Right lobe of liver (tissue), 6 donors: Measurements from ENCODE around the gene PLVAP. TPM values are rescaled to one million over a fixed set of nuclear protein-coding genes. Genes with fewer than 3 reads are reported as not detected.
A peak's percentile ranks its signal among the peaks of the same experiment; 100 is the strongest.

ENCODE experiments used
- ATAC-seq, 4 donors: fragments of 200-7000 bp; cut with Tn5 transposase; one replicate each; pipeline ENCODE4 v1.9.1; 2020; ENCODE audit warnings: mild to moderate bottlenecking in 4 of 4, moderate library complexity in 4 of 4
- DNase-seq, 3 donors: peaks; one replicate each; pipeline ENCODE4 v3.0.0-alpha.2; 2020
- H3K27ac ChIP-seq, 3 donors: fragments of 200-600 bp; one replicate each; pipeline ENCODE4 v1.8.0; 2022
- H3K27me3 ChIP-seq, 2 donors: fragments of 200-600 bp; one replicate each; pipeline ENCODE4 v1.8.0; 2022
- H3K36me3 ChIP-seq, 4 donors: fragments of 200-600 bp; sonication (generic) in 1 of 4; one replicate each; pipeline versions ENCODE4 v1.5.1 to v1.8.0; 2017 to 2022; ENCODE audit warnings: control low read depth in 1 of 4
- H3K4me1 ChIP-seq, 4 donors: fragments of 200-600 bp; sonication (generic) in 1 of 4; one replicate each; pipeline versions ENCODE4 v1.5.1 to v1.8.0; 2017 to 2022; ENCODE audit warnings: control low read depth in 1 of 4
- H3K4me3 ChIP-seq, 3 donors: fragments of 200-600 bp; one replicate each; pipeline ENCODE4 v1.8.0; 2022
- H3K9me3 ChIP-seq, 4 donors: fragments of 200-600 bp; sonication (generic) in 1 of 4; one replicate each; pipeline versions ENCODE4 v1.5.1 to v1.8.0; 2017 to 2022; ENCODE audit warnings: control low read depth in 1 of 4
- CTCF ChIP-seq, 4 donors: fragments of 200-600 bp in 3 of 4; fragments of 450-650 bp in 1 of 4; IDR thresholded peaks; one replicate each; pipeline versions ENCODE4 v1.5.1 to v1.8.0; 2016 to 2022; ENCODE audit warnings: antibody characterized with exemption in 4 of 4, mild to moderate bottlenecking in 2 of 4
- POLR2A ChIP-seq: fragments of 450-650 bp; IDR thresholded peaks from one replicate; pipeline ENCODE4 v1.6.1; 2017; ENCODE audit warnings: antibody characterized with exemption, mild to moderate bottlenecking
- WGBS: methylation state at CpG from one replicate; pipeline ENCODE4 v1.1.6; 2018; ENCODE audit warnings: low coverage, low lambda C conversion rate; ENCODE audit not compliant: insufficient coverage; ENCODE audit errors: missing lambda C conversion rate; 5-methylcytosine and 5-hydroxymethylcytosine counted together
- intact Hi-C, 2 donors: fragments of 100-400 bp; cut with DNase I; formaldehyde crosslinking; loops; one replicate each; pipeline versions ENCODE4 v1.11.2 to v1.14.1; 2022
- total RNA-seq, 6 experiments: library from RNA; depleted of rRNA in 2 of 6; stranded (reverse); fragments of >200 nt in 2 of 6; fragmentation: NEBNext Ultra II Directional in 3 of 6; extraction: Animal tissue kit (Norgen Biotek cat#: 25700) in 3 of 6; gene quantifications; one replicate each; pipeline versions ENCODE4 v1.1.0 to v1.2.4, GENCODE V29; 2016 to 2023
- donor health status: DM: no; HTN: yes; CAD: no.
- donor health status: DM: no; HTN: no; CAD: no.
- donor health status: DM: no; HTN: no; CAD: no.
- donor health status: DM: no; HTN: yes; CAD: no.
- donor health status: DM: no; HTN: yes; CAD: no.

The PLVAP gene
- total RNA-seq, 6 experiments from 2014 or later, result 0.78 to 16.6 (median 4.1) TPM

GRCh38 chr19:17420475-17420924 lies 43.4 kb upstream of the PLVAP start:
- H3K4me3 ChIP-seq, result peak overlapping the region; percentile 72 to 90 (median 80)
- H3K36me3 ChIP-seq, result no peaks in the 10 kb centered on the region
- DNase-seq (peak; percentile 59 to 66 (median 65)), ATAC-seq (peak; percentile 41 to 48 (median 43))
- no peaks in the 10 kb centered on the region for H3K27me3 ChIP-seq
- 4% methylated on average over 5 of the region's 25 CpGs for WGBS
- H3K4me1 ChIP-seq, result peaks cover 0 to 13% (median 0%) of the 10 kb centered on the region in 4 donors
- no peak for TF ChIP-seq POLR2A
- peak in 2 of 4 donors; percentile 13 to 25 for TF ChIP-seq CTCF (IDR thresholded peaks at IDR 0.05)
- no peaks in the 10 kb centered on the region for H3K9me3 ChIP-seq
- peak overlapping the region in 2 of 3 donors; percentile 65 to 70 for H3K27ac ChIP-seq
- intact Hi-C loops, result no loop called here

DNA sequence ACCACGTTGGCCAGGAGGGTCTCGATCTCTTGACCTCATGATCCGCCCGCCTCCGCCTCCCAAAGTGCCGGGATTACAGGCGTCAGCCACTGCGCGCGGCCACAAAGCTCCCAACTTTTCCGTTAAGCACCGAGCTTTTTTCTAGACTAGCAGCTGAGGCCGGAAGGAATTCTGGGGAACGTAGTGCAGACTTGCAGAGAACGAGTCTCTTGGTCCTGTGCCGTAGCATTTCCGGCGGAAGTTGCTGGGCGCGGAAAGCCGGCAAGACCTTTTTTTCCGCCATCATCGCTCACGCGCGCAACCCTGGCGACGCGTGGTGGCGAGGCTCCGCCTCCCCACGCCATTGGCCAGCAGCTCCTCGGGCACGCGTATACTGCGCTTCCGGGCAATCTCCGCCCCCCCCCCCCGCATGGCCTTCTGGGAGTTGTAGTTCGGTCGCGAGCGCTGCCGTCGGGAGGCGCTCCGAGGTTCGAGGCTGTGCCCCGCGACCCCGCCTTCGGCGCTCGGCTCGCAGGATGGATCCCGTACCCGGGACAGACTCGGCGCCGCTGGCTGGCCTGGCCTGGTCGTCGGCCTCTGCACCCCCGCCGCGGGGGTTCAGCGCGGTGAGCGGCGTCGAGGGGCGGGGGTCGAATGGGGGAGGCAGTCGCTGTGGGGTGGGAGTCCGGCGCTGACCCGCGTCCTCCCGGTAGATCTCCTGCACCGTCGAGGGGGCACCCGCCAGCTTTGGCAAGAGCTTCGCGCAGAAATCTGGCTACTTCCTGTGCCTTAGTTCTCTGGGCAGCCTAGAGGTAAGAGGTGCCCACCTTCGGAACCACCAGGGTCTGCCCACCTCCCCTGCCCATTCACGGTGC lies 42.7 kb upstream of the PLVAP start, which contains the start of gene MVB12A:
MVB12A (plus strand) TSS at position 427 of the 854 bp plus-strand sequence; CDS start at position 516, 89 bp downstream.
- Histone ChIP-seq H3K4me1 (peaks cover 0 to 13% (median 0%) of the 10 kb centered on the region in 4 donors), H3K36me3 (no peaks in the 10 kb centered on the region), H3K4me3 (peak within 1 kb of the TSS; percentile 72 to 90 (median 80)), H3K27me3 (no peaks in the 10 kb centered on the region), H3K27ac (peak within 1 kb of the TSS; percentile 57 to 70 (median 68)), H3K9me3 (no peaks in the 10 kb centered on the region)
- intact Hi-C loops, result no loop called here
- ATAC-seq, result peak; percentile 94 to 99 (median 96)
- DNase-seq, result peak; percentile 98 to 99 (median 98)
- TF ChIP-seq CTCF (IDR thresholded peaks at IDR 0.05) (no peak), POLR2A (peak; percentile 65)
- 0% methylated on average over 13 of the region's 85 CpGs for WGBS

GRCh38 chr19:17419154-17419620 lies 42.0 kb upstream of the PLVAP start:
- Histone ChIP-seq H3K27ac (peak overlapping the region; percentile 36 to 68 (median 56)), H3K4me1 (peaks cover 0 to 13% (median 0%) of the 10 kb centered on the region in 4 donors), H3K4me3 (peak overlapping the region; percentile 72 to 90 (median 80)), H3K9me3 (no peaks in the 10 kb centered on the region), H3K27me3 (no peaks in the 10 kb centered on the region), H3K36me3 (peaks cover 0 to 2% (median 0%) of the 10 kb centered on the region in 4 donors)
- DNase-seq (no peak), ATAC-seq (no peak)
- intact Hi-C loops, result no loop called here
- TF ChIP-seq POLR2A (no peak), CTCF (IDR thresholded peaks at IDR 0.05) (no peak)
- 29% methylated on average over 7 of the region's 8 CpGs for WGBS

DNA sequence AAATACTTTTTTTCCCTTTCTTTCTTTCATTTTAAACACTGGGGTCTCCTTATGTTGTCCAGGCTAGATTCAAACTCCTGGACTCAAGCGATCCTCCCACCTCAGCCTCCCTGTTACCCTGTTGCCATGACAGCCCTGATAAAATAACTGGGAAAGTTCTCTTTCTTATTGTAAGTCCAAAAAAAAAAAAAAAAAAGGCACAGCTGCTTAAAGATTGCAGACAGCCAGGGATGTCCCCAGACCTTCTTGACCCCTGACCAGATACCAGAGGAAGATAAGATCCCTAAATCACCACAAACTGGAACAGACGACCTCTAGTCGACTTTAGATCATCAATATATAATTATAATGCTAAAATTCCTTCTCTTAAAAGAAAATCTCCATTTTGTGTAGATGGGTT lies 41.6 kb upstream of the PLVAP start:
- peaks cover 0 to 4% (median 0%) of the 10 kb centered on the region in 4 donors for H3K36me3 ChIP-seq
- H3K9me3 ChIP-seq, result no peaks in the 10 kb centered on the region
- 62% methylated on average over 3 of the region's 3 CpGs for WGBS
- peaks cover 0 to 13% (median 0%) of the 10 kb centered on the region in 4 donors for H3K4me1 ChIP-seq
- DNase-seq (no peak), ATAC-seq (no peak)
- intact Hi-C loops, result no loop called here
- no peaks in the 10 kb centered on the region for H3K27me3 ChIP-seq
- no peak for TF ChIP-seq CTCF (IDR thresholded peaks at IDR 0.05)
- TF ChIP-seq POLR2A, result no peak
- H3K27ac ChIP-seq, result peak overlapping the region in 1 of 3 donors; percentile 56
- H3K4me3 ChIP-seq, result peak overlapping the region in 1 of 3 donors; percentile 90
